AG08396 (cell line): ENCODE measurements around the gene MAPK12.
A peak's percentile ranks its signal among the peaks of the same experiment; 100 is the strongest.

Experiments used
- DNase-seq: peaks from one replicate; pipeline ENCODE4 v3.0.0; 2012; ENCODE audit warnings: low spot score, mixed read lengths

MAPK12 gene

GRCh38 chr22:50268655-50269113 lies 7.2 kb upstream of the MAPK12 start:
- DNase-seq: no peak

- peak; percentile 94 for DNase-seq
Measured at GRCh38 chr22:50267591-50268390, 6.3 kb upstream of the MAPK12 start.

GRCh38 chr22:50266994-50267393 lies 5.5 kb upstream of the MAPK12 start:
- DNase-seq: no peak

GRCh38 chr22:50264946-50265669 lies 3.6 kb upstream of the MAPK12 start:
- no peak for DNase-seq

- DNase-seq: no peak
Measured at GRCh38 chr22:50264104-50264745, 2.7 kb upstream of the MAPK12 start.

- DNase-seq: no peak
Measured at GRCh38 chr22:50262973-50263617, 1.6 kb upstream of the MAPK12 start.

GRCh38 chr22:50262460-50262911 lies 1.0 kb upstream of the MAPK12 start:
- no peak for DNase-seq

GRCh38 chr22:50260801-50261614 lies 475 bp downstream of the MAPK12 start:
- peak; percentile 73 for DNase-seq

- no peak for DNase-seq
Measured at GRCh38 chr22:50260434-50260800, 1.1 kb downstream of the MAPK12 start.

GRCh38 chr22:50259302-50259701 lies 2.2 kb downstream of the MAPK12 start:
- no peak for DNase-seq

- no peak for DNase-seq
Measured at GRCh38 chr22:50258361-50259292, 2.9 kb downstream of the MAPK12 start.

GRCh38 chr22:50257451-50258360 lies 3.8 kb downstream of the MAPK12 start:
- DNase-seq: no peak

GRCh38 chr22:50257041-50257440 lies 4.4 kb downstream of the MAPK12 start:
- DNase-seq: no peak

- no peak for DNase-seq
Measured at GRCh38 chr22:50256258-50256862, 5.1 kb downstream of the MAPK12 start.

- DNase-seq: no peak
Measured at GRCh38 chr22:50255607-50256006, 5.9 kb downstream of the MAPK12 start.

GRCh38 chr22:50255099-50255498 lies 6.4 kb downstream of the MAPK12 start:
- DNase-seq: no peak

GRCh38 chr22:50253941-50254340 lies 7.5 kb downstream of the MAPK12 start:
- DNase-seq: no peak

- DNase-seq: no peak
Measured at GRCh38 chr22:50253046-50253915, 8.2 kb downstream of the MAPK12 start.
